ENCODE data around the gene TEX54. TPM values are rescaled to one million over a fixed set of nuclear protein-coding genes. Genes with fewer than 3 reads are reported as not detected.
A peak's percentile ranks its signal among the peaks of the same experiment; 100 is the strongest.

TEX54 gene
- total RNA-seq, 2 experiments from 2014 or later, result 1.0 TPM; not detected in 1

DNA sequence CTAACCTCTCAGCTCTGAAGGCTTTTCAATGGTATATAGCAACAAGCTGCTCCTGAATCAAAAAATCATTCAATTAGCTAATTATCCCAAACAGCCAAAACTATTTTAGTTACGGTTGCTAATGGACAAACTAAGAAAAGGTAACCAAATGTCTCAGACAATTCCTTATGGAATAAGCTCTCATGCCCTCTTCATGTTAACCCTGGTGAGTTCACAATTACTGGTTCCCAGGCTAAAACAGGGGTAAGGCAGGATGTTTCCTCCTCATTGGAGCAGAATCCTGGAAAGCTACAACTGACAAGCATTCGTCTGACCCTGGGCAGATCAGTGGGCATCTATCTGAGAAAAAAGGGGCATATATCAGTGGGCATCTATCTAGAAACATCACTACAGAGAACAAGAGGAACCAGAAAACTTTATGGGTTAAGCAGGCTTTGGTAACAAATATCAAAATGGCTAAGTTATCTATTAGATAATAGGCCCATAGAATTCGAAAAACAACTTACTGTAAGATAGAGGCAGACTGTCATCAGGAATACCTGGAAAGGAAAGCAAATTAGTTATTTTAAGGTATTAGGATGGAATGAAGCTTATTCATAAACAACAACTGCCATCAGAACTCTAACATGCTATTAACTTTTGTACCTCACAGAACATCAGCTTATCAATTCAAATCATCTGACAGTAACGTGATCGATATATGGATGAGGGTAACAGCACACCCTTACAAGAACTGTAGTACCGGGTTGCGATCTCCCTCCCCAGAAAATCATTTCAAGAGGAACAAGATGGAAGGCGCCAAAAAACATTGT is 21.6 kb upstream of the TEX54 start:
- Histone ChIP-seq H3K4me1 (ENCODE audit: insufficient read depth, low read length, poor library complexity, severe bottlenecking) (peaks cover 31% of the 10 kb centered on the region), H3K9me2 (ENCODE audit: insufficient read depth, low read length) (no peaks in the 10 kb centered on the region), H3K9me3 (ENCODE audit: low read length) (no peaks in the 10 kb centered on the region), H3K27ac (ENCODE audit: low read depth, low read length, poor library complexity, severe bottlenecking) (peak overlapping the region; percentile 92), H3K36me3 (ENCODE audit: insufficient read depth, low read length) (peaks cover 70% of the 10 kb centered on the region), H3K79me2 (ENCODE audit: insufficient read depth, low read depth, low read length) (peaks cover 71% of the 10 kb centered on the region), H2AFZ (ENCODE audit: low read length) (no peak overlapping the region), H4K20me1 (ENCODE audit: insufficient read depth, low read length) (peaks cover 52% of the 10 kb centered on the region), H3K4me3 (ENCODE audit: low read depth, low read length, poor library complexity, severe bottlenecking) (peak overlapping the region; percentile 94), H3K4me2 (ENCODE audit: low read length) (peak overlapping the region; percentile 99)
- POLR2A ChIA-PET, result interaction anchor here (0.5 to 5.1 kb wide), 17 partner anchors 8 to 263 kb away, joined by 3 to 70 read pairs (median 4); partner anchors contain the start of genes C11orf98, CSKMT, LBHD1 and NXF1
- TF ChIP-seq, protein P1, sequence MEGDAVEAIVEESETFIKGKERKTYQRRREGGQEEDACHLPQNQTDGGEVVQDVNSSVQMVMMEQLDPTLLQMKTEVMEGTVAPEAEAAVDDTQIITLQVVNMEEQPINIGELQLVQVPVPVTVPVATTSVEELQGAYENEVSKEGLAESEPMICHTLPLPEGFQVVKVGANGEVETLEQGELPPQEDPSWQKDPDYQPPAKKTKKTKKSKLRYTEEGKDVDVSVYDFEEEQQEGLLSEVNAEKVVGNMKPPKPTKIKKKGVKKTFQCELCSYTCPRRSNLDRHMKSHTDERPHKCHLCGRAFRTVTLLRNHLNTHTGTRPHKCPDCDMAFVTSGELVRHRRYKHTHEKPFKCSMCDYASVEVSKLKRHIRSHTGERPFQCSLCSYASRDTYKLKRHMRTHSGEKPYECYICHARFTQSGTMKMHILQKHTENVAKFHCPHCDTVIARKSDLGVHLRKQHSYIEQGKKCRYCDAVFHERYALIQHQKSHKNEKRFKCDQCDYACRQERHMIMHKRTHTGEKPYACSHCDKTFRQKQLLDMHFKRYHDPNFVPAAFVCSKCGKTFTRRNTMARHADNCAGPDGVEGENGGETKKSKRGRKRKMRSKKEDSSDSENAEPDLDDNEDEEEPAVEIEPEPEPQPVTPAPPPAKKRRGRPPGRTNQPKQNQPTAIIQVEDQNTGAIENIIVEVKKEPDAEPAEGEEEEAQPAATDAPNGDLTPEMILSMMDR (conservative IDR thresholded peaks at IDR 0.05; ENCODE audit: low read length), result no peak
- no peak for TF ChIP-seq EZH2phosphoT487 (IDR thresholded peaks at IDR 0.05; ENCODE audit: borderline replicate concordance, low read depth, low read length)
- no TSS peak for BruUV-seq (replicated peaks)
- CTCF ChIA-PET (ENCODE audit: unreplicated experiment), result interaction anchor here (1.0 kb wide), 1 partner anchor 12 kb away, joined by 3 read pairs; no protein-coding TSS in a partner anchor
- intact Hi-C loops (cut with micrococcal nuclease; ENCODE audit: unreplicated experiment), result no loop called here
- DNase-seq (ENCODE audit: low spot score), result peak; percentile 49

DNA sequence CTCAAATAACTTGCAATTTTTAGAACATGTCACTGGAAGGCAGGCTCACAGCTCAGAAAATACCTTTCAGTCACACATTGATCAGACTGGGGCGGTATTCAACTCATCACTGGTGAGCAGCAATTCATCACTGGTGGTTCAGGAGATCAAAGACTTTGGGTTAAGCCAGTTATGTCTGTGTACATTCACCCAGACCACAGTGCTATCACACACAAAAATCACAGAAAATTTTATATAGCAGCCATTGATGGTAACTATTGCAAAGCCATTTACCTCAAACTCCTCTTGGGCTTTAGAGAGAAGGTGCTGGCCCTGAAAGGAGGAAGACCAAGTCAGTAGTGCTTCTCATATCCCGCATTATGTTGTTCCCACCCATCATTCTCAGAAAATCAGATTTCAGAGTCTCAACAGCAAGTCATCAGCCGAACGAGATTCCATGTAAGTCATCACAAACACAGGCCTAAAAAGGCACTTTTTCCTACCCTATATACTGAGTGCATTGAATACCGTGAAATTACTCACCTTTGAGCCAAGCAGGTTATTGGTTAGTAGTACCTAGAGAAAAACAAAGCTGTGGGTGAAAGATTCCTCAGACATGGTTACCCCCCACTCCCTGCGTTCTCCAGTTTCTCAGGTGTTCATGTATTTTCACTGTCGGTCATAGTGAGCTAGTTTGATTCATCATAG is 20.8 kb upstream of the TEX54 start:
- DNase-seq (ENCODE audit: low spot score), result no peak
- Histone ChIP-seq H4K20me1 (ENCODE audit: insufficient read depth, low read length) (peaks cover 52% of the 10 kb centered on the region), H3K36me3 (ENCODE audit: insufficient read depth, low read length) (peaks cover 69% of the 10 kb centered on the region), H3K4me3 (ENCODE audit: low read depth, low read length, poor library complexity, severe bottlenecking) (peak overlapping the region; percentile 94), H3K9me2 (ENCODE audit: insufficient read depth, low read length) (no peaks in the 10 kb centered on the region), H3K79me2 (ENCODE audit: insufficient read depth, low read depth, low read length) (peaks cover 63% of the 10 kb centered on the region), H3K9me3 (ENCODE audit: low read length) (no peaks in the 10 kb centered on the region), H3K4me2 (ENCODE audit: low read length) (peak overlapping the region; percentile 99), H3K4me1 (ENCODE audit: insufficient read depth, low read length, poor library complexity, severe bottlenecking) (peaks cover 30% of the 10 kb centered on the region), H3K27ac (ENCODE audit: low read depth, low read length, poor library complexity, severe bottlenecking) (peak overlapping the region; percentile 92), H2AFZ (ENCODE audit: low read length) (no peak overlapping the region)
- BruUV-seq (replicated peaks), result no TSS peak
- intact Hi-C loops (cut with micrococcal nuclease; ENCODE audit: unreplicated experiment), result no loop called here
- POLR2A ChIA-PET, result interaction anchor here (0.5 to 5.1 kb wide), 13 partner anchors 8 to 262 kb away, joined by 3 to 70 read pairs (median 6); partner anchors contain the start of genes C11orf98, CSKMT, NXF1 and SLC3A2
- CTCF ChIA-PET (ENCODE audit: unreplicated experiment), result interaction anchor here (1.0 kb wide), 1 partner anchor 11 kb away, joined by 3 read pairs; no protein-coding TSS in a partner anchor
- TF ChIP-seq EZH2phosphoT487 (IDR thresholded peaks at IDR 0.05; ENCODE audit: borderline replicate concordance, low read depth, low read length), result no peak
- TF ChIP-seq, protein P1 (conservative IDR thresholded peaks at IDR 0.05; ENCODE audit: low read length), result no peak

Measured in OCI-LY7 (cell line).